ENCODE measurements around the gene ADISSP. TPM values are rescaled to one million over a fixed set of nuclear protein-coding genes. Genes with fewer than 3 reads are reported as not detected.
A peak's percentile ranks its signal among the peaks of the same experiment; 100 is the strongest.

The ADISSP gene
- total and polyA plus RNA-seq, 2 experiments from 2014 or later: 86.6 to 126 TPM

GRCh38 chr20:3727401-3728021, 40.0 kb downstream of the ADISSP start:
- no peak overlapping the region for H3K4me3 Mint-ChIP-seq
- H3K4me2 ChIP-seq: no peak overlapping the region
- H3K36me3 Mint-ChIP-seq (ENCODE audit: low read depth): no peaks in the 10 kb centered on the region; the same call in 2 of the 3 replicates
- TF ChIP-seq EZH2phosphoT487 (IDR thresholded peaks at IDR 0.05; ENCODE audit: unreplicated experiment) (no peak), CTCF (conservative IDR thresholded peaks at IDR 0.05; ENCODE audit: low read depth in 2 of 2) (no peak), EZH2 (IDR thresholded peaks at IDR 0.05; ENCODE audit: low read depth, unreplicated experiment) (no peak), STAT1 (IDR thresholded peaks at IDR 0.05; ENCODE audit: unreplicated experiment) (no peak), ETS1 (IDR thresholded peaks at IDR 0.05) (no peak), POLR2AphosphoS5 (IDR thresholded peaks at IDR 0.05; ENCODE audit: low read depth) (no peak), REST (IDR thresholded peaks at IDR 0.05; ENCODE audit: unreplicated experiment) (no peak)
- H3K4me1 ChIP-seq (ENCODE audit: insufficient read depth): no peaks in the 10 kb centered on the region; the same call in 1 of the 2 replicates
- H3K27ac Mint-ChIP-seq: no peak overlapping the region
- H3K4me3 ChIP-seq: no peak overlapping the region
- no peaks in the 10 kb centered on the region for H3K9me2 ChIP-seq (ENCODE audit: insufficient read depth)
- no peaks in the 10 kb centered on the region for H4K20me1 ChIP-seq (replicated peaks; ENCODE audit: insufficient read depth)
- peaks cover 30% of the 10 kb centered on the region for H3K27me3 Mint-ChIP-seq (ENCODE audit: insufficient read depth, low read depth, poor library complexity)
- peak overlapping the region; percentile 63; the same call in 1 of the 2 replicates for H2AFZ ChIP-seq
- H3K4me1 Mint-ChIP-seq: peaks cover 10% of the 10 kb centered on the region
- no peaks in the 10 kb centered on the region for H3K79me2 ChIP-seq (replicated peaks; ENCODE audit: insufficient read depth)
- DNase-seq (ENCODE audit: low spot score): no peak
- peaks cover 22% of the 10 kb centered on the region for H3K27me3 ChIP-seq (ENCODE audit: insufficient read depth)
- no peaks in the 10 kb centered on the region for H3F3A ChIP-seq (replicated peaks; ENCODE audit: low read depth)
- no peak for ATAC-seq
- H3K9me3 Mint-ChIP-seq: no peaks in the 10 kb centered on the region; the same call in 2 of the 3 replicates
- H3K36me3 ChIP-seq (ENCODE audit: insufficient read depth): no peaks in the 10 kb centered on the region
- no peak overlapping the region for H3K27ac ChIP-seq (ENCODE audit: low read depth)

GRCh38 chr20:3724356-3724755, 43.2 kb downstream of the ADISSP start:
- no peaks in the 10 kb centered on the region; the same call in 2 of the 3 replicates for H3K9me3 Mint-ChIP-seq
- DNase-seq (ENCODE audit: low spot score): no peak
- no peak overlapping the region for H3K4me3 Mint-ChIP-seq
- Histone ChIP-seq H3K4me1 (ENCODE audit: insufficient read depth) (no peaks in the 10 kb centered on the region), H2AFZ (peak overlapping the region; percentile 43; the same call in 1 of the 2 replicates), H3K9me2 (ENCODE audit: insufficient read depth) (no peaks in the 10 kb centered on the region), H3F3A (replicated peaks; ENCODE audit: low read depth) (no peaks in the 10 kb centered on the region), H3K36me3 (ENCODE audit: insufficient read depth) (no peaks in the 10 kb centered on the region), H3K27ac (ENCODE audit: low read depth) (no peak overlapping the region), H3K4me2 (no peak overlapping the region), H3K4me3 (no peak overlapping the region), H3K27me3 (ENCODE audit: insufficient read depth) (peaks cover 8% of the 10 kb centered on the region; the same call in 1 of the 2 replicates), H3K79me2 (replicated peaks; ENCODE audit: insufficient read depth) (no peaks in the 10 kb centered on the region), H4K20me1 (replicated peaks; ENCODE audit: insufficient read depth) (no peaks in the 10 kb centered on the region)
- peaks cover 14% of the 10 kb centered on the region for H3K4me1 Mint-ChIP-seq
- peaks cover 18% of the 10 kb centered on the region for H3K27me3 Mint-ChIP-seq (ENCODE audit: insufficient read depth, low read depth, poor library complexity)
- no peak overlapping the region for H3K27ac Mint-ChIP-seq
- H3K36me3 Mint-ChIP-seq (ENCODE audit: low read depth): no peaks in the 10 kb centered on the region
- no peak for ATAC-seq
- no peak for TF ChIP-seq NANOG (IDR thresholded peaks at IDR 0.05; ENCODE audit: borderline replicate concordance)
- TF ChIP-seq POLR2AphosphoS5 (IDR thresholded peaks at IDR 0.05; ENCODE audit: low read depth): no peak
- no peak for TF ChIP-seq CREB1 (CRISPR knock-in tag; IDR thresholded peaks at IDR 0.05; ENCODE audit: low read depth)

Data from GM23338 (cell line).